ENCODE results near the gene FOXJ1.

DNA sequence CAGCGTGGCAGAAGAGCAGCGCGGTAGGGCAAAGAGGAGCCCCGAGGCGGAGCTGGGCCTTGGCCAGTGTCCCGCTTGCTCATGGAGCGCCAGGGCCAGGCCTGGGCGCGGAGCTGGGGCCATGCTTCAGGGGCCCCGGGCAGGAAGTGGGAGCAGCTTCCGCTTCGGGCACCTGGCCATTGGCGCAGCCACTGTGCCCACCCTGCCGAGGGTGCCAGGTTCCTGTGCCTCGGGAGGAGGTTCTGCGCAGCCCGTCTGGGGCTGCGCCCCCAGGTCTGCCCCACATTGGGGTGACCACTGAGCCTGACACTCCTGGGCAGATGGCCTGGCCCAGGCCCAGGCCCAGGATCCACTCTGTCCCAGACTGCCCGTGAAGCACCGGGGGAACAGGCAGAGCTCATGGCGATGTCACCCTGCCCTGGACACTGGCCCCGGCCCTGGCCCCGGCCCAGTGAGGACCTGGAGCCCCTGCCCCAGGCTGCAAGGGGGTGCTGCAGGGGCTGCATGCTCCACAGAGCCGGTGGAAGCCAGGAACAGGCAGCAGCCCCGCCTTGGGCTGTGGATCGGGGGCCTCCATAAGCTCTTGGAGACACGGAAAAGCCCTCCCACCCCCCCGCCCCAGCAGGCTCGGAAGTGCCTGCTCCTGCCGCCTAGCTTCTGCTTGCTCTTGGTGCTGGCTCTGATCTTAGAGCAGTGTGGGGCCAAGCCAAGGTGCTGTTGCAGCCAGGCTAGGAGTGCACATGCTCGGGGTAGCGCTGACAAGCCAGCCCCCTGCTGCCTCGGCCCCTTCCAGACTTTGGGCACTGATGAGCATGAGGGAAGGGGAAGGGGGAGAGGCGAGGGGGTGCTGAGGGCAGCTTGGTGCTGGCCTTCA is 35.9 kb upstream of the FOXJ1 start:
- TF ChIP-seq, protein P1, sequence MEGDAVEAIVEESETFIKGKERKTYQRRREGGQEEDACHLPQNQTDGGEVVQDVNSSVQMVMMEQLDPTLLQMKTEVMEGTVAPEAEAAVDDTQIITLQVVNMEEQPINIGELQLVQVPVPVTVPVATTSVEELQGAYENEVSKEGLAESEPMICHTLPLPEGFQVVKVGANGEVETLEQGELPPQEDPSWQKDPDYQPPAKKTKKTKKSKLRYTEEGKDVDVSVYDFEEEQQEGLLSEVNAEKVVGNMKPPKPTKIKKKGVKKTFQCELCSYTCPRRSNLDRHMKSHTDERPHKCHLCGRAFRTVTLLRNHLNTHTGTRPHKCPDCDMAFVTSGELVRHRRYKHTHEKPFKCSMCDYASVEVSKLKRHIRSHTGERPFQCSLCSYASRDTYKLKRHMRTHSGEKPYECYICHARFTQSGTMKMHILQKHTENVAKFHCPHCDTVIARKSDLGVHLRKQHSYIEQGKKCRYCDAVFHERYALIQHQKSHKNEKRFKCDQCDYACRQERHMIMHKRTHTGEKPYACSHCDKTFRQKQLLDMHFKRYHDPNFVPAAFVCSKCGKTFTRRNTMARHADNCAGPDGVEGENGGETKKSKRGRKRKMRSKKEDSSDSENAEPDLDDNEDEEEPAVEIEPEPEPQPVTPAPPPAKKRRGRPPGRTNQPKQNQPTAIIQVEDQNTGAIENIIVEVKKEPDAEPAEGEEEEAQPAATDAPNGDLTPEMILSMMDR (IDR thresholded peaks at IDR 0.05; ENCODE audit: insufficient read depth, low read length, poor library complexity, severe bottlenecking) = no peak
- TF ChIP-seq EZH2phosphoT487 (conservative IDR thresholded peaks at IDR 0.05; ENCODE audit: low read length) = no peak

All from SU-DHL-6 (cell line).